Measurements from ENCODE around the gene ANO6.

ANO6 gene

DNA sequence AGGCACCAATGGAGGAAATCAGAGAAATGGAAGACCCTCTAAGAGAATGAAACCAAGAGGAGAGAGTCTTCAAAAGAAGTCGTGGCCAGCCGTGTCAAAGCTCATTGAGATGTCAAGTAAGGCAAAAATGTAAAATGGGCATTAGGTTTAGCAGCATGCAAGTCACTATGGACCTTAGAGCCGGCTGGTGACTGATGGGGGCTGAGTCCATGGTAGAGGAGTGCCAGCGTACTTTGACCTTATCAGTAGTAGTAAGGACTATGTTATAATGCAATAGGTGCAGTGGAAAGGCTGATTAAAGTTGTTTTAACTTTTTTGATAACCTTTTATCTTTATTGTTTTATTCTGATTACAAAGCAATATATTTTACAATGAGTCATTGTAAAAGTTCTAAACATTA is 66.5 kb downstream of the ANO6 start:
- ChIA-PET CTCF (no interaction called here), POLR2A (no interaction called here)
- TF ChIP-seq, protein P1, sequence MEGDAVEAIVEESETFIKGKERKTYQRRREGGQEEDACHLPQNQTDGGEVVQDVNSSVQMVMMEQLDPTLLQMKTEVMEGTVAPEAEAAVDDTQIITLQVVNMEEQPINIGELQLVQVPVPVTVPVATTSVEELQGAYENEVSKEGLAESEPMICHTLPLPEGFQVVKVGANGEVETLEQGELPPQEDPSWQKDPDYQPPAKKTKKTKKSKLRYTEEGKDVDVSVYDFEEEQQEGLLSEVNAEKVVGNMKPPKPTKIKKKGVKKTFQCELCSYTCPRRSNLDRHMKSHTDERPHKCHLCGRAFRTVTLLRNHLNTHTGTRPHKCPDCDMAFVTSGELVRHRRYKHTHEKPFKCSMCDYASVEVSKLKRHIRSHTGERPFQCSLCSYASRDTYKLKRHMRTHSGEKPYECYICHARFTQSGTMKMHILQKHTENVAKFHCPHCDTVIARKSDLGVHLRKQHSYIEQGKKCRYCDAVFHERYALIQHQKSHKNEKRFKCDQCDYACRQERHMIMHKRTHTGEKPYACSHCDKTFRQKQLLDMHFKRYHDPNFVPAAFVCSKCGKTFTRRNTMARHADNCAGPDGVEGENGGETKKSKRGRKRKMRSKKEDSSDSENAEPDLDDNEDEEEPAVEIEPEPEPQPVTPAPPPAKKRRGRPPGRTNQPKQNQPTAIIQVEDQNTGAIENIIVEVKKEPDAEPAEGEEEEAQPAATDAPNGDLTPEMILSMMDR (IDR thresholded peaks at IDR 0.05; ENCODE audit: control extremely low read depth, extremely low read depth, low read depth, missing control alignments) = no peak
- DNase-seq (ENCODE audit: extremely low spot score) = no peak

GRCh38 chr12:45284096-45284901 is 68.4 kb downstream of the ANO6 start:
- ChIA-PET POLR2A (no interaction called here), CTCF (interaction anchor here (1.1 kb wide), 2 partner anchors 15 to 16 kb away, joined by 4 read pairs; no protein-coding TSS in a partner anchor)
- no peak for DNase-seq (ENCODE audit: extremely low spot score)
- TF ChIP-seq, protein P1 (IDR thresholded peaks at IDR 0.05; ENCODE audit: control extremely low read depth, extremely low read depth, low read depth, missing control alignments) = no peak

- CTCF ChIA-PET = no interaction called here
- DNase-seq (ENCODE audit: extremely low spot score) = no peak
- TF ChIP-seq, protein P1 (IDR thresholded peaks at IDR 0.05; ENCODE audit: control extremely low read depth, extremely low read depth, low read depth, missing control alignments) = no peak
- POLR2A ChIA-PET = no interaction called here
Observed at GRCh38 chr12:45285717-45286116, 69.8 kb downstream of the ANO6 start.

- CTCF ChIA-PET = interaction anchor here (0.9 to 3.2 kb wide), 4 partner anchors 8 to 56 kb away, joined by 3 to 11 read pairs (median 4); no protein-coding TSS in a partner anchor
- DNase-seq (ENCODE audit: extremely low spot score) = no peak
- TF ChIP-seq, protein P1 (IDR thresholded peaks at IDR 0.05; ENCODE audit: control extremely low read depth, extremely low read depth, low read depth, missing control alignments) = no peak
- POLR2A ChIA-PET = no interaction called here
Observed at GRCh38 chr12:45286621-45287020, 70.7 kb downstream of the ANO6 start.

DNA sequence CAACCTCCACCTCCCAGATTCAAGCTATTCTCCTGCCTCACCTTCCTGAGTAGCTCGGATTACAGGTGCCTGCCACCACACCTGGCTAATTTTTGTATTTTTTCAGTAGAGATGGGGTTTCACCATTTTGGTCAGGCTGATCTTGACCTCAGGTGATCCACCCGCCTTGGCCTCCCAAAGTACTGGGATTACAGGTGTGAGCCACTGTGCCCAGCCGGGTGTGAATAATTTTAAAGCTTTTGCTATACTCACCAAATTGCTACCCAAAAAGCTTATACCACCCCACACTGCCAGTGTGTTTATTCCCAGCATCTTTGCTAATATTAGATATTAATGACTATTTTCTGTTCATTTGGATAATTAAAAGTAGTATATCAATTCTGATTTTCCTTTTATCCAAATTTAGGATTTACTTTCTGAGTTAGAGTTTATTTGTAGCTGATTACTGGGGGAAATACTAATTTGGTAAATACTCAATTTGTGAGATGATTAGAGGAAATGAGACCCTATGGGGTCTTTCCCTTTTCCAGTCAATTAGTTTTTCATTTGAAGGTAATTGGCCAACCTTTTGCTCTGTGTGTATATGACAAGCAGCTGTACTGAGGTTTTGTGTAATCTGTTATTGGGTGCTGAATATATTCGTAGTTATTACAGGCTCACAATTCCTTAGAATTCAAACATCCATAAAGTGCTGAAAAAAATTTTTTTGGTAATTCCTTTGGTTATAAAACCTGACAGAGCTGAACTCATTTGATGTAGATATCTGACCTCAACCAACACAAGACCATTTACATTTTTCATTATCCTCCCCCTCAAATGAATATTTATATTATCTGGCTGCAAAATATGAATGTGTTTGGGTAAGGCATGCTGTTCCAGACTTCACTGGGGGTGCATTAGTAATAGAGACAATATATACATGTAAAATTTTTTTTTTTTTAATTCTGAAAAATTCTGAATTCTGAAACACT is 73.6 kb downstream of the ANO6 start:
- TF ChIP-seq, protein P1 (IDR thresholded peaks at IDR 0.05; ENCODE audit: control extremely low read depth, extremely low read depth, low read depth, missing control alignments) = no peak
- DNase-seq (ENCODE audit: extremely low spot score) = no peak
- ChIA-PET CTCF (interaction anchor here (0.8 to 3.4 kb wide), 7 partner anchors 11 to 119 kb away, joined by 3 to 11 read pairs (median 4); no protein-coding TSS in a partner anchor), POLR2A (no interaction called here)

DNA sequence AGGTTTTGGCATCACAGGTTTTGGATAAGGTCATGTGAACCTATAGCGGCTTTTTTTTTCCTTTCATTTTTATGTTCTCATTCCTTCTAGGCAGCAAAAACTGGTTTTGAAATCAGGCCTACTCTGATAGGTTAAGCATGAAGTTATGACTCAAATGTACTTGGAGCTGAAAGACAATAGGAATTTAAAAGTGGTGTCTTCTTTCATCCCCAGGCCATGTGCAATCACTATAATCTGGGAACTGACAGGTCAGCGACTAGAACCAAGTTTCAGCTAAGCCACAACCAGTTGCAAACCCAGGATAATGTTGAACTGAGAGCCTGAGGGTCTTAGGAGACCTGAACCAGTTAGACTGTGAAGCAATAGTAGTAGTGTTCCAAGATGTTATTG is 74.3 kb downstream of the ANO6 start:
- no peak for DNase-seq (ENCODE audit: extremely low spot score)
- ChIA-PET CTCF (interaction anchor here (1.6 to 3.4 kb wide), 3 partner anchors 12 to 59 kb away, joined by 3 to 7 read pairs (median 4); no protein-coding TSS in a partner anchor), POLR2A (no interaction called here)
- TF ChIP-seq, protein P1 (IDR thresholded peaks at IDR 0.05; ENCODE audit: control extremely low read depth, extremely low read depth, low read depth, missing control alignments) = no peak

Data from GM10248 (cell line).